Nephron progenitor cell (in vitro differentiated cells): ENCODE results near the gene KCND2.

Experiments
- DNase-seq: peaks from one replicate; pipeline ENCODE4 v3.0.0; 2021
- H3K27ac Mint-ChIP-seq: 2 replicates; pipeline ENCODE4 v1.8.0; 2021; ENCODE audit warnings: mild to moderate bottlenecking, moderate library complexity, mixed read lengths
- H3K27me3 Mint-ChIP-seq: 2 replicates; pipeline ENCODE4 v1.8.0; 2021; ENCODE audit warnings: mild to moderate bottlenecking, low read depth, mixed read lengths; ENCODE audit not compliant: poor library complexity
- H3K36me3 Mint-ChIP-seq: 2 replicates; pipeline ENCODE4 v1.8.0; 2021; ENCODE audit warnings: low read depth, mixed read lengths
- H3K4me1 Mint-ChIP-seq: 2 replicates; pipeline ENCODE4 v1.8.0; 2021; ENCODE audit warnings: mixed read lengths
- H3K4me3 Mint-ChIP-seq: 2 replicates; pipeline ENCODE4 v1.8.0; 2021; ENCODE audit warnings: mild to moderate bottlenecking, moderate library complexity, mixed read lengths
- H3K9me3 Mint-ChIP-seq: 2 replicates; pipeline ENCODE4 v1.8.0; 2021; ENCODE audit warnings: mild to moderate bottlenecking, moderate library complexity, mixed read lengths
- CTCF ChIP-seq: fragments of 200-600 bp; sonication (generic); IDR thresholded peaks from 2 replicates; pipeline ENCODE4 v1.5.0; 2021; ENCODE audit warnings: antibody characterized with exemption

Gene KCND2

GRCh38 chr7:120583899-120584586 lies 311.1 kb downstream of the KCND2 start:
- Mint-ChIP-seq H3K9me3 (no peaks in the 10 kb centered on the region), H3K36me3 (no peaks in the 10 kb centered on the region), H3K4me1 (peaks cover 58% of the 10 kb centered on the region), H3K27me3 (no peaks in the 10 kb centered on the region), H3K27ac (no peak overlapping the region), H3K4me3 (no peak overlapping the region)
- TF ChIP-seq CTCF = no peak
- no peak for DNase-seq

- Mint-ChIP-seq H3K4me1 (peaks cover 66% of the 10 kb centered on the region), H3K27ac (peak overlapping the region; percentile 48), H3K27me3 (no peaks in the 10 kb centered on the region), H3K36me3 (no peaks in the 10 kb centered on the region), H3K9me3 (no peaks in the 10 kb centered on the region), H3K4me3 (peak overlapping the region; percentile 59)
- TF ChIP-seq CTCF = no peak
- DNase-seq = no peak
Observed at GRCh38 chr7:120586571-120586970, 313.6 kb downstream of the KCND2 start.

GRCh38 chr7:120587243-120587642 lies 314.3 kb downstream of the KCND2 start:
- TF ChIP-seq CTCF = no peak
- no peak overlapping the region for H3K27ac Mint-ChIP-seq
- H3K27me3 Mint-ChIP-seq = no peaks in the 10 kb centered on the region
- DNase-seq = no peak
- H3K4me1 Mint-ChIP-seq = peaks cover 66% of the 10 kb centered on the region
- no peaks in the 10 kb centered on the region for H3K9me3 Mint-ChIP-seq
- H3K4me3 Mint-ChIP-seq = no peak overlapping the region
- no peaks in the 10 kb centered on the region for H3K36me3 Mint-ChIP-seq

- H3K9me3 Mint-ChIP-seq = no peaks in the 10 kb centered on the region
- peak overlapping the region; percentile 81 for H3K27ac Mint-ChIP-seq
- H3K27me3 Mint-ChIP-seq = no peaks in the 10 kb centered on the region
- peaks cover 65% of the 10 kb centered on the region for H3K4me1 Mint-ChIP-seq
- DNase-seq = no peak
- H3K4me3 Mint-ChIP-seq = peak overlapping the region; percentile 18
- H3K36me3 Mint-ChIP-seq = no peaks in the 10 kb centered on the region
- TF ChIP-seq CTCF = no peak
Observed at GRCh38 chr7:120588416-120588815, 315.4 kb downstream of the KCND2 start.

GRCh38 chr7:120588862-120589261 lies 315.9 kb downstream of the KCND2 start:
- H3K4me3 Mint-ChIP-seq = peak overlapping the region; percentile 18
- no peak for TF ChIP-seq CTCF
- H3K27ac Mint-ChIP-seq = peak overlapping the region; percentile 81
- no peaks in the 10 kb centered on the region for H3K36me3 Mint-ChIP-seq
- DNase-seq = no peak
- no peaks in the 10 kb centered on the region for H3K27me3 Mint-ChIP-seq
- H3K9me3 Mint-ChIP-seq = no peaks in the 10 kb centered on the region
- H3K4me1 Mint-ChIP-seq = peaks cover 60% of the 10 kb centered on the region

GRCh38 chr7:120600607-120601006 lies 327.6 kb downstream of the KCND2 start:
- DNase-seq = no peak
- no peaks in the 10 kb centered on the region for H3K27me3 Mint-ChIP-seq
- H3K4me3 Mint-ChIP-seq = no peak overlapping the region
- no peaks in the 10 kb centered on the region for H3K9me3 Mint-ChIP-seq
- peaks cover 31% of the 10 kb centered on the region for H3K4me1 Mint-ChIP-seq
- no peak overlapping the region for H3K27ac Mint-ChIP-seq
- no peak for TF ChIP-seq CTCF
- H3K36me3 Mint-ChIP-seq = no peaks in the 10 kb centered on the region
